NCI-H510A (cell line): Measurements from ENCODE around the gene GPX2.
"Not testable (repeated sequence)": the region's sequence is repeated elsewhere in the genome, so short reads cannot be mapped to it uniquely, and the experiment has no call there.

Experiments used
- DNase-seq: peaks from one replicate; lab custom pipeline; 2025; lab: John Stamatoyannopoulos, UW

The GPX2 gene

GRCh38 chr14:64913477-64913876 lies 29.1 kb downstream of the GPX2 start:
- DNase-seq, result not testable (repeated sequence)

- no peak for DNase-seq
Observed at GRCh38 chr14:64912261-64912660, 30.3 kb downstream of the GPX2 start.

- no peak for DNase-seq
Observed at GRCh38 chr14:64910847-64911495, 31.6 kb downstream of the GPX2 start.

- no peak for DNase-seq
Observed at GRCh38 chr14:64906022-64906421, 36.5 kb downstream of the GPX2 start.

- no peak for DNase-seq
Observed at GRCh38 chr14:64899958-64900357, 42.6 kb downstream of the GPX2 start.

GRCh38 chr14:64891839-64892375 lies 50.6 kb downstream of the GPX2 start:
- DNase-seq, result peak; percentile 7

GRCh38 chr14:64891173-64891838 lies 51.2 kb downstream of the GPX2 start:
- no peak for DNase-seq

GRCh38 chr14:64889352-64889751 lies 53.2 kb downstream of the GPX2 start:
- no peak for DNase-seq
